Kidney (tissue), 14 donors: ENCODE measurements around the gene EP400. TPM values are rescaled to one million over a fixed set of nuclear protein-coding genes. Genes with fewer than 3 reads are reported as not detected.

Experiments used
- DNase-seq, 5 donors: peaks; one replicate each; pipeline ENCODE4 v3.0.0-alpha.2; 2013 to 2020
- FAIRE-seq: peaks from 2 replicates; lab custom pipeline; 2012; peaks lifted over from hg19 to GRCh38; lab: Jason Lieb, UNC
- H3K27ac ChIP-seq, 2 donors: one replicate each; pipeline ENCODE4 v1.7.0; 2013; ENCODE audit warnings: low read depth in 2 of 2, low read length in 2 of 2, inconsistent platforms in 1 of 2
- H3K27me3 ChIP-seq: one replicate; pipeline ENCODE4 v1.7.1; 2013; ENCODE audit warnings: low read length, inconsistent platforms; ENCODE audit not compliant: control insufficient read depth, insufficient read depth
- H3K36me3 ChIP-seq, 3 donors: one replicate each; pipeline versions ENCODE4 v1.7.0 to v1.7.1; 2013; ENCODE audit warnings: low read length in 3 of 3, control low read depth in 1 of 3, inconsistent platforms in 1 of 3; ENCODE audit not compliant: insufficient read depth in 3 of 3, control insufficient read depth in 2 of 3
- H3K4me1 ChIP-seq, 3 donors: one replicate each; pipeline versions ENCODE4 v1.7.0 to v1.7.1; 2013; ENCODE audit warnings: low read length in 3 of 3, inconsistent platforms in 1 of 3, low read depth in 1 of 3; ENCODE audit not compliant: control insufficient read depth in 2 of 3, insufficient read depth in 2 of 3
- H3K4me3 ChIP-seq, 3 donors: one replicate each; pipeline versions ENCODE4 v1.7.0 to v1.8.1; 2013; ENCODE audit warnings: low read length in 3 of 3, control low read depth in 1 of 3, inconsistent platforms in 1 of 3
- H3K9ac ChIP-seq, 3 donors: one replicate each; pipeline versions ENCODE4 v1.7.0 to v1.7.1; 2013; ENCODE audit warnings: low read length in 3 of 3, control low read depth in 1 of 3, inconsistent platforms in 1 of 3
- H3K9me3 ChIP-seq, 3 donors: one replicate each; pipeline versions ENCODE4 v1.7.0 to v1.7.1; 2013; ENCODE audit warnings: low read length in 3 of 3, control low read depth in 1 of 3, inconsistent platforms in 1 of 3; ENCODE audit not compliant: control insufficient read depth in 2 of 3, insufficient read depth in 1 of 3
- CTCF ChIP-seq: IDR thresholded peaks from 3 replicates; pipeline ENCODE4 v1.5.1; 2012; ENCODE audit warnings: mild to moderate bottlenecking, moderate library complexity, borderline replicate concordance; ENCODE audit not compliant: insufficient read depth; ENCODE audit errors: extremely low read depth
- intact Hi-C: fragments of 100-400 bp; cut with DNase I; formaldehyde crosslinking; loops from one replicate; pipeline ENCODE4 v1.11.1; 2022
- polyA plus RNA-seq: library from polyadenylated mRNA; stranded (reverse); fragments of 350-450 nt; fragmentation: Illumina TruSeq; extraction: RNeasy Lipid Tissue Mini Kit (QIAGEN cat#74804); gene quantifications from one replicate; pipeline ENCODE4 v1.2.3, GENCODE V29; 2014; ENCODE audit warnings: low read depth, low replicate concordance; ENCODE audit not compliant: insufficient read depth
- total RNA-seq: library from RNA; stranded (reverse); fragmentation: NEBNext Ultra II Directional; extraction: Animal tissue kit (Norgen Biotek cat#: 25700); gene quantifications from one replicate; pipeline ENCODE4 v1.2.1, GENCODE V29; 2021
- donor health status: control.
- donor health status: control.
- donor health status: control.
- donor health status: control.
- donor health status: control.
- donor health status: DM: yes; HTN: yes; CAD: no.
- donor health status: Normal renal cell carcinoma (clear cell type).

Gene EP400
- total and polyA plus RNA-seq, 2 donors from 2014 or later: 7.5 to 44.7 TPM

GRCh38 chr12:131907379-131908091 is 42.2 kb upstream of the EP400 start:
- H3K4me3 ChIP-seq: no peak overlapping the region
- peak in 1 of 5 donors; percentile 71 for DNase-seq
- peaks cover 0 to 5% (median 0%) of the 10 kb centered on the region in 3 donors for H3K4me1 ChIP-seq
- no peaks in the 10 kb centered on the region for H3K27me3 ChIP-seq
- TF ChIP-seq CTCF: no peak
- H3K36me3 ChIP-seq: peaks cover 0 to 25% (median 10%) of the 10 kb centered on the region in 3 donors
- FAIRE-seq: no peak
- no peak overlapping the region for H3K9ac ChIP-seq
- no peaks in the 10 kb centered on the region for H3K9me3 ChIP-seq
- H3K27ac ChIP-seq: no peak overlapping the region
- intact Hi-C loops: no loop called here

GRCh38 chr12:131908092-131909080 is 41.4 kb upstream of the EP400 start:
- Histone ChIP-seq H3K9ac (no peak overlapping the region), H3K27ac (no peak overlapping the region), H3K9me3 (no peaks in the 10 kb centered on the region), H3K36me3 (peaks cover 0 to 25% (median 10%) of the 10 kb centered on the region in 3 donors), H3K4me3 (no peak overlapping the region), H3K4me1 (no peaks in the 10 kb centered on the region), H3K27me3 (no peaks in the 10 kb centered on the region)
- intact Hi-C loops: no loop called here
- FAIRE-seq: no peak
- peak in 2 of 5 donors; percentile 8 to 80 for DNase-seq
- TF ChIP-seq CTCF: no peak

- no peak overlapping the region for H3K9ac ChIP-seq
- intact Hi-C loops: no loop called here
- FAIRE-seq (no peak), DNase-seq (peak in 2 of 5 donors; percentile 6 to 73)
- H3K9me3 ChIP-seq: no peaks in the 10 kb centered on the region
- no peak for TF ChIP-seq CTCF
- H3K4me3 ChIP-seq: no peak overlapping the region
- no peaks in the 10 kb centered on the region for H3K27me3 ChIP-seq
- no peaks in the 10 kb centered on the region for H3K4me1 ChIP-seq
- H3K27ac ChIP-seq: no peak overlapping the region
- H3K36me3 ChIP-seq: peaks cover 0 to 29% (median 10%) of the 10 kb centered on the region in 3 donors
Measured at GRCh38 chr12:131909081-131909751, 40.5 kb upstream of the EP400 start.
